Neuronal stem cell (in vitro differentiated cells): Measurements from ENCODE around the gene WIZ.

Experiments
- DNase-seq: peaks from one replicate; pipeline ENCODE4 v3.0.0-alpha.2; 2013; ENCODE audit warnings: low spot score
- H2AFZ ChIP-seq: one replicate; pipeline ENCODE4 v1.6.1; 2013; ENCODE audit warnings: mild to moderate bottlenecking, low read length, inconsistent platforms
- H2AK5ac ChIP-seq: 2 replicates; pipeline ENCODE4 v1.6.1; 2013; ENCODE audit warnings: low read depth, mild to moderate bottlenecking, inconsistent platforms, low read length, moderate library complexity, mixed read lengths
- H2BK120ac ChIP-seq: 2 replicates; pipeline ENCODE4 v1.6.1; 2013; ENCODE audit warnings: low read depth, mild to moderate bottlenecking, inconsistent platforms, low read length, moderate library complexity, mixed read lengths
- H2BK12ac ChIP-seq: one replicate; pipeline ENCODE4 v1.6.1; 2013; ENCODE audit warnings: low read length, inconsistent platforms
- H2BK15ac ChIP-seq: 2 replicates; pipeline ENCODE4 v1.6.1; 2013; ENCODE audit warnings: mild to moderate bottlenecking, low read length, inconsistent platforms, mixed read lengths
- H2BK5ac ChIP-seq: one replicate; pipeline ENCODE4 v1.6.1; 2013; ENCODE audit warnings: inconsistent platforms, mild to moderate bottlenecking, low read length, moderate library complexity
- H3K14ac ChIP-seq: one replicate; pipeline ENCODE4 v1.6.1; 2013; ENCODE audit warnings: low read length, inconsistent platforms
- H3K18ac ChIP-seq: 2 replicates; pipeline ENCODE4 v1.6.1; 2013; ENCODE audit warnings: low read length, inconsistent platforms
- H3K23ac ChIP-seq: 2 replicates; pipeline ENCODE4 v1.6.1; 2013; ENCODE audit warnings: low read depth, mild to moderate bottlenecking, mixed read lengths, low read length, inconsistent platforms; ENCODE audit not compliant: poor library complexity
- H3K27ac ChIP-seq: replicated peaks from 3 replicates; pipeline ENCODE4 v1.5.1; 2013; ENCODE audit warnings: low read length, inconsistent platforms
- H3K27me3 ChIP-seq, 3 experiments: 2 replicates each; pipeline ENCODE4 v1.6.1; 2013; ENCODE audit warnings: low read length in 3 of 3, mild to moderate bottlenecking in 2 of 3, inconsistent platforms in 1 of 3, low read depth in 1 of 3, mixed read lengths in 1 of 3, moderate library complexity in 1 of 3; ENCODE audit not compliant: control insufficient read depth in 3 of 3, insufficient read depth in 3 of 3
- H3K36me3 ChIP-seq, 2 donors: replicated peaks in 1 of 2; 2 replicates each; pipeline ENCODE4 v1.6.1; 2013; ENCODE audit warnings: low read length in 2 of 2; ENCODE audit not compliant: control insufficient read depth in 2 of 2, insufficient read depth in 2 of 2
- H3K4ac ChIP-seq: 2 replicates; pipeline ENCODE4 v1.6.1; 2013; ENCODE audit warnings: inconsistent platforms, mild to moderate bottlenecking, low read length, moderate library complexity
- H3K4me1 ChIP-seq, 2 donors: 1 replicate in 1 of 2; 2 replicates in 1 of 2; pipeline ENCODE4 v1.6.1; 2013; ENCODE audit warnings: low read length in 2 of 2, low read depth in 1 of 2; ENCODE audit not compliant: control insufficient read depth in 2 of 2, insufficient read depth in 1 of 2
- H3K4me2 ChIP-seq: one replicate; pipeline ENCODE4 v1.6.1; 2013; ENCODE audit warnings: mild to moderate bottlenecking, low read length, inconsistent platforms; ENCODE audit not compliant: insufficient read depth, poor library complexity, severe bottlenecking
- H3K4me3 ChIP-seq, 2 donors: 2 replicates each; pipeline ENCODE4 v1.5.1; 2013; ENCODE audit warnings: low read length in 2 of 2, mild to moderate bottlenecking in 2 of 2, inconsistent platforms in 1 of 2, moderate library complexity in 1 of 2
- H3K79me1 ChIP-seq: one replicate; pipeline ENCODE4 v1.6.1; 2013; ENCODE audit warnings: low read depth, mild to moderate bottlenecking, inconsistent platforms, low read length, moderate library complexity
- H3K9ac ChIP-seq: one replicate; pipeline ENCODE4 v1.6.1; 2013; ENCODE audit warnings: mild to moderate bottlenecking, low read depth, low read length, inconsistent platforms; ENCODE audit not compliant: poor library complexity
- H3K9me3 ChIP-seq, 2 donors: replicated peaks in 1 of 2; 2 replicates each; pipeline versions ENCODE3 to v1.6.1; 2013; ENCODE audit warnings: low read length in 2 of 2, mild to moderate bottlenecking in 2 of 2, inconsistent platforms in 1 of 2, low read depth in 1 of 2, mixed read lengths in 1 of 2, moderate library complexity in 1 of 2; ENCODE audit not compliant: control insufficient read depth in 2 of 2, insufficient read depth in 1 of 2
- H4K8ac ChIP-seq: one replicate; pipeline ENCODE4 v1.6.1; 2013; ENCODE audit warnings: low read depth, mild to moderate bottlenecking, inconsistent platforms, low read length, moderate library complexity
- H4K91ac ChIP-seq: one replicate; pipeline ENCODE4 v1.6.1; 2013; ENCODE audit warnings: low read length, low read depth, mild to moderate bottlenecking, inconsistent platforms; ENCODE audit not compliant: poor library complexity
- WGBS, 2 donors: extraction: QIAGEN DNeasy Blood & Tissue Kit; methylation state at CpG; one replicate each; pipeline ENCODE4 v1.1.7; 2013; ENCODE audit warnings: missing lambda C conversion rate in 2 of 2, mixed read lengths in 1 of 2; ENCODE audit not compliant: insufficient read length in 2 of 2, insufficient replicate concordance in 1 of 2; ENCODE audit errors: extremely low coverage in 2 of 2; 5-methylcytosine and 5-hydroxymethylcytosine counted together

Gene WIZ

GRCh38 chr19:15445807-15446376 lies 3.9 kb downstream of the WIZ start:
- Histone ChIP-seq H3K4ac (no peak overlapping the region), H3K14ac (no peak overlapping the region), H3K23ac (no peak overlapping the region), H2BK120ac (no peak overlapping the region), H2BK15ac (no peak overlapping the region), H3K27ac (no peak overlapping the region), H4K91ac (no peak overlapping the region), H3K27me3 (no peaks in the 10 kb centered on the region), H3K4me1 (peaks cover 7% of the 10 kb centered on the region in 2 donors), H3K79me1 (peaks cover 1% of the 10 kb centered on the region), H2AFZ (no peak overlapping the region), H2BK5ac (no peak overlapping the region), H3K36me3 (peaks cover 0 to 4% of the 10 kb centered on the region in 2 donors), H3K4me3 (no peak overlapping the region), H3K9ac (peak overlapping the region; percentile 3), H3K18ac (no peak overlapping the region), H2BK12ac (no peak overlapping the region), H2AK5ac (no peak overlapping the region), H3K4me2 (no peak overlapping the region), H3K9me3 (no peaks in the 10 kb centered on the region), H4K8ac (no peak overlapping the region)
- no CpG with 5 or more reads among the region's 7 CpGs for WGBS, 2 donors
- DNase-seq: no peak

DNA sequence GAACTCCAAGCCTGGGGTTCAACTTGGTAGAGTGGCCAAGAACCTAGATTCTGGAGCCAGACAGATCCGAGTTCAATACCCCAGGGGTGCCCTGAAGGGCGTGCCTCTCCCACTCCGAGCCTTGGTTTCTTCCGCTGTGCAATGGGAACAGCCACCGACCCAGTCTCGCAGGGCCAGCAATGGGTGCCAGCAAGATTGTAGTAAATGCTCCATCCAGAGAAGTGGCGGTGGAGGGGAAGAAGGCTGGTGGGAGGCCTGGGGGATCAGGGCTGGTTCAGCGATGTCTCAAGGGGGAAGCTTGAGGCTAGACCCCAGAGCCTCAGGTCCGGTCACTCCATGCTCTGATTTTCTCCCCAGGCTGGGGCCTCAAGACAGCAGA lies 4.5 kb downstream of the WIZ start:
- H4K8ac ChIP-seq: no peak overlapping the region
- no peak for DNase-seq

DNA sequence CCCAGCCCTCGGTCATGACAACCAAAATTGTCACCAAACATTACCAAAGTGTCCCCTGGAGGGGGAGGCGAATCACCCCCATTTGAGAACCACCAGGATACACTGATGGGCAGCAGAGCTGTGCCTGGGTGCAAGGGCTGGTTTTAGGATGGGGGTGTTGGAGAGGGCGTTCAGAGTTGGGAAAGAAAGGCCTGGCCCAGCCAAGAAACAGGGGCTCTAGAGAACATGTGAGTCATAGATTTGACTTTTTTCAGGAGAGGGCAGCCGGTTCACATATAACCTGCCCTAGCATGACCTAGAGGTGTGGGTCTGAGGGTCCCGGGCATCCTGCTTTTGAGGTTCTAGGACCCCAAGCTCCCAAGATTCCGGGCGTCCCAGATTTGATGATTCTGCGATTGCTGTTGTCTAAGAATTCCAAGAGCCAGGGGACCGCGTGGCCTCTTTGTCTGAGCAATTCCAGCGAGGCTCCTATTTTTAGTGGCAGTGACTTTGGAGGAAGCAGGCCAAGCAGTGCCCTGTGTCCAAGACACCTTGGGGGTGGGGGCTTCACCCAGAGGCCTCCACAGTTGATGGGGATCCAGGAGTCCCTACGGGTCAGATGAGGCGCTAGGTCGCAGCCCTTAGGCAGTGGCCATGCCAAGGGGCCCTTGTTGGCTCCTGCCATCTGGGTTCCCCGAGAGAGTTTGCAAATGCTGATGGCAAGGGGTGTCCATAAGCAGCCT lies 5.1 kb downstream of the WIZ start:
- Histone ChIP-seq H2AK5ac (no peak overlapping the region), H3K36me3 (peaks cover 0 to 4% of the 10 kb centered on the region in 2 donors), H2BK5ac (no peak overlapping the region), H3K18ac (no peak overlapping the region), H2BK120ac (no peak overlapping the region), H3K4ac (no peak overlapping the region), H3K27ac (no peak overlapping the region), H3K9me3 (no peaks in the 10 kb centered on the region), H2AFZ (no peak overlapping the region), H3K4me1 (peaks cover 7% of the 10 kb centered on the region in 2 donors), H4K8ac (no peak overlapping the region), H4K91ac (no peak overlapping the region), H3K23ac (no peak overlapping the region), H3K4me3 (no peak overlapping the region), H3K79me1 (peaks cover 1% of the 10 kb centered on the region), H3K14ac (no peak overlapping the region), H3K4me2 (no peak overlapping the region), H3K9ac (no peak overlapping the region), H2BK12ac (no peak overlapping the region), H3K27me3 (no peaks in the 10 kb centered on the region), H2BK15ac (no peak overlapping the region)
- DNase-seq: no peak
- no CpG with 5 or more reads among the region's 15 CpGs for WGBS, 2 donors

More for the DNA sequence above, 4.5 kb downstream of the WIZ start:
- H3K14ac ChIP-seq: no peak overlapping the region
- peaks cover 1% of the 10 kb centered on the region for H3K79me1 ChIP-seq
- no peak overlapping the region for H3K4me2 ChIP-seq
- no peak overlapping the region for H3K4ac ChIP-seq
- no peak overlapping the region for H3K23ac ChIP-seq
- no peak overlapping the region for H2AFZ ChIP-seq
- no peak overlapping the region for H3K9ac ChIP-seq
- H2BK15ac ChIP-seq: no peak overlapping the region
- peaks cover 0 to 4% of the 10 kb centered on the region in 2 donors for H3K36me3 ChIP-seq
- no peak overlapping the region for H3K27ac ChIP-seq
- no peaks in the 10 kb centered on the region for H3K27me3 ChIP-seq
- H2BK12ac ChIP-seq: no peak overlapping the region
- H3K4me3 ChIP-seq: no peak overlapping the region
- no CpG with 5 or more reads among the region's 9 CpGs for WGBS, 2 donors
- no peak overlapping the region for H2AK5ac ChIP-seq
- no peak overlapping the region for H2BK5ac ChIP-seq
- no peak overlapping the region for H4K91ac ChIP-seq
- peaks cover 7% of the 10 kb centered on the region in 2 donors for H3K4me1 ChIP-seq
- H3K9me3 ChIP-seq: no peaks in the 10 kb centered on the region
- H3K18ac ChIP-seq: no peak overlapping the region
- H2BK120ac ChIP-seq: no peak overlapping the region

DNA sequence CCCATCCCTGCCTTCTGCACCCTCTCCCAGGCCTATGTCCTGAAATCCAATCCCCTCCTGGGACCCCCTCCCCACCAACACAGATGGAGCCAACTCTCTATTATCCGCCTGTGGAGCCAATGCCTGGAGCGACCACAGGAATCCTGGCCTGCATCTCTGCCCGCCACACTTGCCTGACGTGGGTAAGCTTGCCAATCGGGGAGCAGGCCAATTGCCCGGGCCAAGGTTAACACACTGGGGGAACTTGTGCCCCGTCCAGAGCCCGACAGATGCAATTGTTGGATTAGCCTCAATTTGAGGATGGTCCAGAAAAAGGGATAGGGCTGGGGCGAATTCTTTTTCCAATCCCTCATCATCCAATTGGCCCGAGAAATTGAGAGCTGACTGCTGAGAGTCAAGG lies 5.9 kb downstream of the WIZ start:
- H2BK5ac ChIP-seq: no peak overlapping the region
- H3K36me3 ChIP-seq: peaks cover 0 to 4% of the 10 kb centered on the region in 2 donors
- H4K91ac ChIP-seq: no peak overlapping the region
- H4K8ac ChIP-seq: no peak overlapping the region
- no peak for DNase-seq
- H3K23ac ChIP-seq: no peak overlapping the region
- no CpG with 5 or more reads among the region's 10 CpGs for WGBS, 2 donors
- H3K4me2 ChIP-seq: no peak overlapping the region
- no peak overlapping the region for H3K9ac ChIP-seq
- no peaks in the 10 kb centered on the region for H3K9me3 ChIP-seq
- H3K18ac ChIP-seq: no peak overlapping the region
- H3K14ac ChIP-seq: no peak overlapping the region
- no peaks in the 10 kb centered on the region for H3K27me3 ChIP-seq
- H2AK5ac ChIP-seq: no peak overlapping the region
- H2BK15ac ChIP-seq: no peak overlapping the region
- peaks cover 5 to 9% of the 10 kb centered on the region in 2 donors for H3K4me1 ChIP-seq
- H2BK12ac ChIP-seq: no peak overlapping the region
- no peak overlapping the region for H3K4ac ChIP-seq
- H3K79me1 ChIP-seq: peaks cover 1% of the 10 kb centered on the region
- no peak overlapping the region for H3K4me3 ChIP-seq
- no peak overlapping the region for H2BK120ac ChIP-seq
- no peak overlapping the region for H2AFZ ChIP-seq
- no peak overlapping the region for H3K27ac ChIP-seq
